IMR-90 (cell line): ENCODE data around the gene TGFBRAP1. TPM values are rescaled to one million over a fixed set of nuclear protein-coding genes. Genes with fewer than 3 reads are reported as not detected.

Source experiments
- ATAC-seq: fragments of 200-7000 bp; cut with Tn5 transposase; 2 replicates; pipeline ENCODE4 v1.9.1; 2020; ENCODE audit warnings: low read depth, mild to moderate bottlenecking, moderate library complexity
- BruUV-seq: library from RNA; stranded (reverse); fragments of 400-500 nt; replicated peaks from 2 replicates; lab custom pipeline; 2021; lab: Mats Ljungman, UMichigan
- CTCF ChIA-PET: fragments of 300-600 bp; formaldehyde crosslinking; extraction: SDS; loops from one replicate; lab custom pipeline; 2021; ENCODE audit warnings: antibody characterized with exemption; lab: Yijun Ruan, JAX
- POLR2A ChIA-PET: fragments of 300-600 bp; sonication (Branson Sonifier 250); formaldehyde crosslinking; loops from one replicate; lab custom pipeline; 2022; ENCODE audit warnings: antibody characterized with exemption; ENCODE audit not compliant: unreplicated experiment; lab: Charles Lee
- DNase-seq: peaks from one replicate; pipeline ENCODE4 v3.0.0; 2013
- H2AFZ ChIP-seq: replicated peaks from 2 replicates; pipeline ENCODE3; 2013; ENCODE audit warnings: low read length, mild to moderate bottlenecking; ENCODE audit not compliant: poor library complexity
- H2AK5ac ChIP-seq: 2 replicates; pipeline ENCODE4 v1.6.1; 2013; ENCODE audit warnings: low read depth, low read length, inconsistent platforms
- H2AK9ac ChIP-seq: replicated peaks from 2 replicates; pipeline ENCODE3; 2013; ENCODE audit warnings: mild to moderate bottlenecking, low read depth, low read length, moderate library complexity; ENCODE audit not compliant: poor library complexity
- H2BK120ac ChIP-seq: 2 replicates; pipeline ENCODE4 v1.6.1; 2013; ENCODE audit warnings: low read depth, low read length, inconsistent platforms
- H2BK15ac ChIP-seq: 3 replicates; pipeline ENCODE4 v1.6.1; 2013; ENCODE audit warnings: low read depth, low read length, inconsistent platforms
- H2BK20ac ChIP-seq: 2 replicates; pipeline ENCODE4 v1.6.1; 2013; ENCODE audit warnings: low read depth, mild to moderate bottlenecking, inconsistent platforms, low read length, moderate library complexity
- H2BK5ac ChIP-seq: 2 replicates; pipeline ENCODE4 v1.6.1; 2013; ENCODE audit warnings: mild to moderate bottlenecking, low read depth, low read length, inconsistent platforms; ENCODE audit not compliant: poor library complexity, severe bottlenecking
- H3K14ac ChIP-seq: replicated peaks from 2 replicates; pipeline ENCODE4 v1.6.1; 2013; ENCODE audit warnings: low read depth, low read length, inconsistent platforms
- H3K18ac ChIP-seq: 2 replicates; pipeline ENCODE4 v1.6.1; 2013; ENCODE audit warnings: low read depth, low read length, control low read depth
- H3K23ac ChIP-seq: 2 replicates; pipeline ENCODE4 v1.6.1; 2013; ENCODE audit warnings: low read depth, low read length, inconsistent platforms
- H3K27ac ChIP-seq: 2 replicates; pipeline ENCODE4 v1.5.1; 2013; ENCODE audit warnings: mild to moderate bottlenecking, control low read depth, low read length; ENCODE audit not compliant: insufficient read depth
- H3K27me3 ChIP-seq: 2 replicates; pipeline ENCODE4 v1.6.1; 2013; ENCODE audit warnings: low read length; ENCODE audit not compliant: control insufficient read depth, insufficient read depth
- H3K36me3 ChIP-seq: 2 replicates; pipeline ENCODE4 v1.6.1; 2013; ENCODE audit warnings: low read length, mixed read lengths; ENCODE audit not compliant: control insufficient read depth, insufficient read depth
- H3K4ac ChIP-seq: 2 replicates; pipeline ENCODE4 v1.6.1; 2013; ENCODE audit warnings: low read depth, low read length, inconsistent platforms
- H3K4me1 ChIP-seq: 2 replicates; pipeline ENCODE4 v1.6.1; 2013; ENCODE audit warnings: low read length, mixed read lengths; ENCODE audit not compliant: control insufficient read depth, insufficient read depth
- H3K4me2 ChIP-seq: 2 replicates; pipeline ENCODE4 v1.6.1; 2013; ENCODE audit warnings: low read depth, mild to moderate bottlenecking, control low read depth, low read length, moderate library complexity
- H3K4me3 ChIP-seq: 2 replicates; pipeline ENCODE4 v1.5.1; 2013; ENCODE audit warnings: low read depth, mild to moderate bottlenecking, control low read depth, low read length, moderate library complexity; ENCODE audit not compliant: insufficient read depth
- H3K56ac ChIP-seq: 2 replicates; pipeline ENCODE4 v1.6.1; 2013; ENCODE audit warnings: low read length, inconsistent platforms; ENCODE audit not compliant: insufficient read depth; ENCODE audit errors: extremely low read depth
- H3K79me1 ChIP-seq, 2 experiments: 2 replicates each; pipeline ENCODE4 v1.6.1; 2013; ENCODE audit warnings: low read length in 2 of 2, inconsistent platforms in 1 of 2, low read depth in 1 of 2
- H3K9ac ChIP-seq: 2 replicates; pipeline ENCODE4 v1.6.1; 2013; ENCODE audit warnings: low read depth, low read length, control low read depth
- H3K9me1 ChIP-seq: 2 replicates; pipeline ENCODE4 v1.6.1; 2013; ENCODE audit warnings: low read length, inconsistent platforms; ENCODE audit not compliant: insufficient read depth
- H3K9me3 ChIP-seq: 2 replicates; pipeline ENCODE4 v1.6.1; 2013; ENCODE audit warnings: low read length; ENCODE audit not compliant: control insufficient read depth, insufficient read depth
- H4K20me1 ChIP-seq: 2 replicates; pipeline ENCODE4 v1.6.1; 2013; ENCODE audit warnings: low read length, inconsistent platforms; ENCODE audit not compliant: insufficient read depth
- H4K5ac ChIP-seq: 2 replicates; pipeline ENCODE4 v1.6.1; 2013; ENCODE audit warnings: mild to moderate bottlenecking, low read depth, low read length, control low read depth
- H4K8ac ChIP-seq, 2 experiments: 2 replicates each; pipeline ENCODE4 v1.6.1; 2013; ENCODE audit warnings: low read depth in 2 of 2, low read length in 2 of 2, control low read depth in 1 of 2, inconsistent platforms in 1 of 2
- H4K91ac ChIP-seq: 2 replicates; pipeline ENCODE4 v1.6.1; 2013; ENCODE audit warnings: low read depth, low read length, inconsistent platforms; ENCODE audit not compliant: insufficient read depth
- BHLHE40 ChIP-seq: fragments of 150-350 bp; IDR thresholded peaks from 2 replicates; pipeline ENCODE4 v1.6.1; 2016; ENCODE audit warnings: mild to moderate bottlenecking, low read depth, low read length
- CEBPB ChIP-seq: IDR thresholded peaks from 2 replicates; pipeline ENCODE4 v1.6.1; 2012; ENCODE audit warnings: low read depth, low read length, improper control_type of control experiment
- CHD1 ChIP-seq: IDR thresholded peaks from 2 replicates; pipeline ENCODE4 v1.6.1; 2012; ENCODE audit warnings: low read depth, low read length, improper control_type of control experiment
- CTCF ChIP-seq: conservative IDR thresholded peaks from 2 replicates; pipeline ENCODE4 v1.5.1; 2012; ENCODE audit warnings: mild to moderate bottlenecking, low read depth, low read length, improper control_type of control experiment
- ELK1 ChIP-seq: fragments of 150-350 bp; IDR thresholded peaks from 2 replicates; pipeline ENCODE4 v1.6.1; 2016; ENCODE audit warnings: low read depth, mild to moderate bottlenecking, low read length, moderate library complexity, borderline replicate concordance
- FOS ChIP-seq: fragments of 150-350 bp; IDR thresholded peaks from 2 replicates; pipeline ENCODE4 v1.6.1; 2016; ENCODE audit warnings: low read depth, low read length
- MAFK ChIP-seq: IDR thresholded peaks from 2 replicates; pipeline ENCODE4 v1.6.1; 2012; ENCODE audit warnings: low read depth, low read length, improper control_type of control experiment
- MAZ ChIP-seq: IDR thresholded peaks from 2 replicates; pipeline ENCODE4 v1.6.1; 2012; ENCODE audit warnings: low read depth, mild to moderate bottlenecking, low read length, improper control_type of control experiment, moderate library complexity, borderline replicate concordance
- MXI1 ChIP-seq: IDR thresholded peaks from 2 replicates; pipeline ENCODE4 v1.6.1; 2012; ENCODE audit warnings: low read depth, mild to moderate bottlenecking, low read length, moderate library complexity, borderline replicate concordance
- NFE2L2 ChIP-seq: fragments of 150-350 bp; IDR thresholded peaks from 2 replicates; pipeline ENCODE4 v1.6.1; 2016; ENCODE audit warnings: low read depth, mild to moderate bottlenecking, low read length
- POLR2A ChIP-seq: IDR thresholded peaks from 2 replicates; pipeline ENCODE4 v1.6.1; 2012; ENCODE audit warnings: mild to moderate bottlenecking, low read depth, low read length
- RAD21 ChIP-seq: IDR thresholded peaks from 2 replicates; pipeline ENCODE4 v1.6.1; 2012; ENCODE audit warnings: low read length, improper control_type of control experiment
- RCOR1 ChIP-seq: IDR thresholded peaks from 2 replicates; pipeline ENCODE4 v1.6.1; 2012; ENCODE audit warnings: mild to moderate bottlenecking, low read length, improper control_type of control experiment; ENCODE audit not compliant: insufficient replicate concordance
- RFX5 ChIP-seq: IDR thresholded peaks from 2 replicates; pipeline ENCODE4 v1.8.0; 2012; ENCODE audit warnings: low read depth, mild to moderate bottlenecking, low read length, moderate library complexity
- SMC3 ChIP-seq: fragments of 150-350 bp; IDR thresholded peaks from 2 replicates; pipeline ENCODE4 v1.6.1; 2016; ENCODE audit warnings: low read depth, mild to moderate bottlenecking, antibody characterized with exemption, low read length, moderate library complexity
- USF2 ChIP-seq: fragments of 150-350 bp; IDR thresholded peaks from 2 replicates; pipeline ENCODE4 v1.6.1; 2017; ENCODE audit warnings: mild to moderate bottlenecking, antibody characterized with exemption, low read length, low read depth
- WGBS, 2 experiments: methylation state at CpG; one replicate each; pipeline versions ENCODE4 v1.1.5 to v1.1.7; 2013; ENCODE audit warnings: missing lambda C conversion rate in 2 of 2; ENCODE audit not compliant: insufficient read length in 1 of 2; ENCODE audit errors: extremely low coverage in 2 of 2; 5-methylcytosine and 5-hydroxymethylcytosine counted together
- dilution Hi-C: fragments of 300-500 bp; cut with HindIII; formaldehyde crosslinking; loops from one replicate; pipeline ENCODE4 v1.14.3; 2018; ENCODE audit warnings: low sequenced_read_pairs; ENCODE audit not compliant: unreplicated experiment
- in situ Hi-C: fragments of 300-500 bp; cut with MboI; formaldehyde crosslinking; loops from 3 replicates; pipeline ENCODE4 v1.14.3; 2019; ENCODE audit warnings: low sequenced_read_pairs, inconsistent platforms, mixed read lengths
- intact Hi-C: fragments of 100-400 bp; cut with micrococcal nuclease; formaldehyde crosslinking; loops from 2 replicates; pipeline ENCODE4 v1.10.0; 2022
- polyA plus RNA-seq, 3 experiments: library from polyadenylated mRNA; depleted of rRNA; stranded (reverse); fragments of >200 nt; gene quantifications; 2 replicates each; pipeline ENCODE4 v1.2.3, GENCODE V29; 2012; ENCODE audit warnings: low replicate concordance in 1 of 3
- total RNA-seq: library from RNA; depleted of rRNA; stranded (reverse); fragments of >200 nt; gene quantifications from 2 replicates; pipeline ENCODE4 v1.2.3, GENCODE V29; 2012

TGFBRAP1 gene
- total and polyA plus RNA-seq, 2 of the 4 experiments (the other 2 are of a cell fraction) = 7.2 to 10.4 TPM

GRCh38 chr2:105364436-105365139 lies 35.1 kb upstream of the TGFBRAP1 start:
- Histone ChIP-seq H3K9me1 (peaks cover 10% of the 10 kb centered on the region; the same call in 1 of the 2 replicates), H3K18ac (no peak overlapping the region), H2BK15ac (no peak overlapping the region), H3K56ac (no peak overlapping the region), H4K91ac (no peak overlapping the region), H3K27ac (no peak overlapping the region), H2BK20ac (no peak overlapping the region), H3K4ac (no peak overlapping the region), H3K23ac (no peak overlapping the region), H2AK5ac (no peak overlapping the region), H2BK120ac (no peak overlapping the region), H3K14ac (no peak overlapping the region), H3K4me2 (no peak overlapping the region), H2AFZ (no peak overlapping the region), H2AK9ac (no peak overlapping the region), H4K8ac (peak overlapping the region in 1 of 2 experiments; percentile 31; a peak in 1 of 4 replicates), H4K5ac (no peak overlapping the region), H2BK5ac (peak overlapping the region; percentile 18), H3K27me3 (no peaks in the 10 kb centered on the region), H3K9ac (no peak overlapping the region), H3K79me1 (peaks cover 58 to 86% of the 10 kb centered on the region in 2 experiments), H4K20me1 (peaks cover 49% of the 10 kb centered on the region), H3K4me1 (peaks cover 10% of the 10 kb centered on the region), H3K36me3 (peaks cover 83% of the 10 kb centered on the region), H3K4me3 (no peak overlapping the region), H3K9me3 (no peaks in the 10 kb centered on the region)
- BruUV-seq = no TSS peak
- no CpG with 5 or more reads among the region's 5 CpGs for WGBS, 2 experiments
- no peak for DNase-seq
- in situ Hi-C loops = loop anchor here (5.0 kb wide), 1 partner anchor 153 kb away; no protein-coding TSS in a partner anchor
- dilution Hi-C loops = no loop called here
- TF ChIP-seq MAZ = no peak
- TF ChIP-seq MAFK = no peak
- TF ChIP-seq RAD21 = no peak
- no peak for TF ChIP-seq CTCF
- TF ChIP-seq SMC3 = no peak
- TF ChIP-seq RCOR1 = no peak
- TF ChIP-seq CHD1 = no peak
- TF ChIP-seq POLR2A = no peak
- no peak for TF ChIP-seq MXI1
- TF ChIP-seq USF2 = no peak
- no peak for TF ChIP-seq BHLHE40
- TF ChIP-seq RFX5 = no peak
- TF ChIP-seq NFE2L2 = no peak
- no peak for TF ChIP-seq FOS
- TF ChIP-seq CEBPB = no peak
- TF ChIP-seq ELK1 = no peak
- ATAC-seq = no peak
- ChIA-PET CTCF (no interaction called here), POLR2A (no interaction called here)
- intact Hi-C loops = no loop called here
